ENCODE data around the gene PAPPA. TPM values are rescaled to one million over a fixed set of nuclear protein-coding genes. Genes with fewer than 3 reads are reported as not detected.

The PAPPA gene
- total RNA-seq, 1 experiment from 2014 or later = 0.17 TPM

DNA sequence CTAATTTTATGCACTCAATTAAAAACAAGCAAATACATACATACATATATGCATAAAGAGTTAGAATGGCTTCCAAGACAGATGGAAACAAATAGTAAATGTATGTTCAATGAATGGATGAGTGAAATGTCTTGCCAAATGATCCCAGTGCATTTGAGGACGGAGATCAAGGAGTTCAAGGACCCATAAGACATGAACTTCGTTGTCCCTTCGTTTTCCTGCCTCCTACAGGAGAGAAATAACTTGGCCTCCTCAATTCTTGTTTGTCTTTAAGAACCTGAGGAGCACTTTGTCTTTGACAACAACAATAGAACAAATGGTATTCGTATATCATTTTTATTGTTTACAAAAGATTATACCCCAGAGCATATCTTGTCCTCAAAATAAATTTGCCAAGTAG, 2.4 kb upstream of the PAPPA start:
- Histone ChIP-seq H3K9ac (ENCODE audit: extremely low read depth, insufficient read length, low read length) (no peak overlapping the region), H4K91ac (ENCODE audit: insufficient read length, low read depth, low read length) (no peak overlapping the region), H2AFZ (ENCODE audit: low read length) (no peak overlapping the region), H3K9me3 (ENCODE audit: control insufficient read depth, low read depth, low read length) (no peaks in the 10 kb centered on the region), H3K56ac (ENCODE audit: insufficient read length, low read depth, low read length) (no peak overlapping the region), H2BK15ac (ENCODE audit: low read depth, low read length) (no peak overlapping the region), H3T11ph (ENCODE audit: low read length) (no peak overlapping the region), H2BK120ac (ENCODE audit: low read depth, low read length, poor library complexity, severe bottlenecking) (no peak overlapping the region), H3K27ac (ENCODE audit: insufficient read length, low read depth, low read length) (no peak overlapping the region), H3K79me2 (ENCODE audit: insufficient read depth, low read length) (no peaks in the 10 kb centered on the region), H4K5ac (ENCODE audit: insufficient read length, low read depth, low read length) (no peak overlapping the region), H3K18ac (ENCODE audit: insufficient read length, low read depth, low read length) (no peak overlapping the region), H2AK5ac (ENCODE audit: insufficient read length, low read length) (no peak overlapping the region), H3K4ac (ENCODE audit: low read depth, low read length) (no peak overlapping the region), H4K20me1 (ENCODE audit: control insufficient read depth, insufficient read depth, insufficient read length) (no peaks in the 10 kb centered on the region), H3K4me1 (ENCODE audit: insufficient read depth, low read length) (no peaks in the 10 kb centered on the region), H4K8ac (replicated peaks; ENCODE audit: insufficient read length, low read depth, low read length) (no peak overlapping the region), H3K23me2 (ENCODE audit: insufficient read length, low read depth, low read length, poor library complexity, severe bottlenecking) (peaks cover 18% of the 10 kb centered on the region), H2BK20ac (ENCODE audit: low read depth, low read length, poor library complexity, severe bottlenecking) (no peak overlapping the region), H3K23ac (ENCODE audit: insufficient read length, low read depth, low read length) (no peak overlapping the region), H3K14ac (ENCODE audit: insufficient read depth, low read length) (no peak overlapping the region), H3K27me3 (ENCODE audit: insufficient read depth, low read length) (peaks cover 16% of the 10 kb centered on the region; the same call in 1 of the 2 replicates), H2BK12ac (ENCODE audit: insufficient read length, low read depth, low read length) (no peak overlapping the region), H2BK5ac (ENCODE audit: insufficient read length, low read length) (no peak overlapping the region), H3K79me1 (ENCODE audit: insufficient read depth, low read depth, low read length, poor library complexity, severe bottlenecking) (no peaks in the 10 kb centered on the region), H3K4me2 (ENCODE audit: insufficient read depth, insufficient read length, low read length) (no peak overlapping the region)
- Mint-ChIP-seq H3K27me3 (ENCODE audit: low read depth) (peaks cover 57% of the 10 kb centered on the region), H3K27ac (no peak overlapping the region), H3K4me3 (no peak overlapping the region; a peak in 1 of 5 replicates), H3K36me3 (ENCODE audit: insufficient read depth in 1 of 3, low read depth in 3 of 3) (no peaks in the 10 kb centered on the region; a peak in 1 of 7 replicates), H3K9me3 (no peaks in the 10 kb centered on the region; a peak in 1 of 5 replicates), H3K4me1 (peaks cover 23 to 29% of the 10 kb centered on the region in 2 experiments)
- WGBS (ENCODE audit: extremely low coverage, insufficient read length, low lambda C conversion rate) = no CpG with 5 or more reads among the region's 4 CpGs
- TF ChIP-seq CTCF (conservative IDR thresholded peaks at IDR 0.05) = peak; percentile 17; the same call in 1 of the 3 replicates
- no peak for DNase-seq

Measured in H9 (cell line).